Measurements from ENCODE around the gene KCNJ9. TPM values are rescaled to one million over a fixed set of nuclear protein-coding genes. Genes with fewer than 3 reads are reported as not detected.
"Not testable (repeated sequence)": the region's sequence is repeated elsewhere in the genome, so short reads cannot be mapped to it uniquely, and the experiment has no call there.

Gene KCNJ9
- polyA plus RNA-seq, 2 donors = not detected

DNA sequence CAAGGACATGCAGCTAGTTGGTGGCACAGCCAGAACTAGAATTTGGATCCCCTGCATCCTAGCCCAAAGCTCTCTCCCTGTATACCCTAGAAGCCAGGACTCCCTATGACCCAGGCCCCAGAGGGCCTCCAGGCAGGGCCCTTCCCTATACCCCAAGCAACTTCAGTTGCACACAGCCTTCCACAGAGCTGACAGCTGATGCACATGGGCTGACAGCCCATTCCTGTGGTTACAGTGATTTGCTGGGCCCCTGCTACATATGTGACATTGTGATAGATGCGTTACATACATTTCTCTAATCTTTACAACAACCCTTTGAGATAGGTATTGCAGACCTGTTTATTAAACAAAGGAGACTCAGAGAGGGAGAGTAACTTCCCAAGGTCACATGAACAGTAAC, 40.0 kb downstream of the KCNJ9 start:
- Histone ChIP-seq H3K4me3 (ENCODE audit: low read depth in 1 of 2, low read length in 2 of 2) (no peak overlapping the region), H3K27me3 (ENCODE audit: control insufficient read depth in 1 of 2, insufficient read depth in 2 of 2, low read length in 2 of 2) (no peaks in the 10 kb centered on the region), H3K9me3 (ENCODE audit: control insufficient read depth in 2 of 2, insufficient read depth in 1 of 2, low read depth in 1 of 2, low read length in 1 of 2) (no peaks in the 10 kb centered on the region), H3K27ac (ENCODE audit: low read depth in 2 of 2, low read length in 1 of 2) (no peak overlapping the region), H3K36me3 (ENCODE audit: control insufficient read depth in 2 of 2, insufficient read depth in 2 of 2, low read length in 1 of 2) (peaks cover 0 to 2% of the 10 kb centered on the region in 2 donors), H3K4me1 (ENCODE audit: control insufficient read depth in 2 of 2, insufficient read depth in 2 of 2, low read length in 1 of 2) (peaks cover 0 to 8% of the 10 kb centered on the region in 2 donors)
- 77 to 85% methylated on average over 1 of the region's 1 CpG for WGBS, 2 donors

DNA sequence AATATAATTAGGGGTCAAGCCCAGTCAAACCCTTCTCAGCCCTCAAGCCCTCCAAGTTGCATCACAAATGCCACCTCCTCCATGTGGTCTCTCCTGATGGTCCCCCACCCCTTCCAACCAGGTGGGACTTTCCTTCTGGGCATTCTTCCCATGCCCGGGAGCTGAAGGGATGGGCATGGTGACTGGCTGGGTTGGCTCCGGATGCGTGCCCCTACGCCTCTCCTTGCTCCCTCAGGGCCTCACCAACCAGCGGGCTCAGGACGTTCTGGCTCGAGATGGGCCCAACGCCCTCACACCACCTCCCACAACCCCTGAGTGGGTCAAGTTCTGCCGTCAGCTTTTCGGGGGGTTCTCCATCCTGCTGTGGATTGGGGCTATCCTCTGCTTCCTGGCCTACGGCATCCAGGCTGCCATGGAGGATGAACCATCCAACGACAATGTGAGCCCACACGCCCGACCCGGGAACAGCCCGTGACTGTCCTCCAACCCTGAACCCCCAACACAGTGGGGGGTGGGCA, 41.7 kb downstream of the KCNJ9 start:
- Histone ChIP-seq H3K9me3 (ENCODE audit: control insufficient read depth in 2 of 2, insufficient read depth in 1 of 2, low read depth in 1 of 2, low read length in 1 of 2) (no peaks in the 10 kb centered on the region), H3K36me3 (ENCODE audit: control insufficient read depth in 2 of 2, insufficient read depth in 2 of 2, low read length in 1 of 2) (peaks cover 0 to 2% of the 10 kb centered on the region in 2 donors), H3K4me3 (ENCODE audit: low read depth in 1 of 2, low read length in 2 of 2) (no peak overlapping the region), H3K27me3 (ENCODE audit: control insufficient read depth in 1 of 2, insufficient read depth in 2 of 2, low read length in 2 of 2) (no peaks in the 10 kb centered on the region), H3K4me1 (ENCODE audit: control insufficient read depth in 2 of 2, insufficient read depth in 2 of 2, low read length in 1 of 2) (peaks cover 0 to 8% of the 10 kb centered on the region in 2 donors), H3K27ac (ENCODE audit: low read depth in 2 of 2, low read length in 1 of 2) (no peak overlapping the region)
- 68 to 74% methylated on average over 15 to 16 of the region's 16 CpGs for WGBS, 2 donors

DNA sequence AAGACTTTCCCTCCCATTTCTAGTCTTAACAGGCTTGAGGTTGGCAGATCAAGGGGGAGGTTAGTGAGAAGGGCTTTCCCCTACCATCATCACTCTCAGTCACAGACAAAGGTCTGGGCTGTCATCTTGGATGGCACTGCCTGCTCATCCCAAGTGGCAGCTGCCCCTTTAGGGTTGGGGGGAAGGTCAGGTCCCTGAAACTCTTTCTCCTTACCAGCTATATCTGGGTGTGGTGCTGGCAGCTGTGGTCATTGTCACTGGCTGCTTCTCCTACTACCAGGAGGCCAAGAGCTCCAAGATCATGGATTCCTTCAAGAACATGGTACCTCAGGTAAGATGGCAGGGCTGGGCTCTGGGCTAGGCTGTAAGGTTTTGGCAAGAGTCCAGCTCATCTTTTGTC, 42.4 kb downstream of the KCNJ9 start:
- no peaks in the 10 kb centered on the region for H3K27me3 ChIP-seq (ENCODE audit: control insufficient read depth in 1 of 2, insufficient read depth in 2 of 2, low read length in 2 of 2)
- peaks cover 0 to 8% of the 10 kb centered on the region in 2 donors for H3K4me1 ChIP-seq (ENCODE audit: control insufficient read depth in 2 of 2, insufficient read depth in 2 of 2, low read length in 1 of 2)
- H3K36me3 ChIP-seq (ENCODE audit: control insufficient read depth in 2 of 2, insufficient read depth in 2 of 2, low read length in 1 of 2) = peaks cover 0 to 2% of the 10 kb centered on the region in 2 donors
- no peaks in the 10 kb centered on the region for H3K9me3 ChIP-seq (ENCODE audit: control insufficient read depth in 2 of 2, insufficient read depth in 1 of 2, low read depth in 1 of 2, low read length in 1 of 2)
- no peak overlapping the region for H3K4me3 ChIP-seq (ENCODE audit: low read depth in 1 of 2, low read length in 2 of 2)
- H3K27ac ChIP-seq (ENCODE audit: low read depth in 2 of 2, low read length in 1 of 2) = peak overlapping the region in 1 of 2 donors; percentile 27

DNA sequence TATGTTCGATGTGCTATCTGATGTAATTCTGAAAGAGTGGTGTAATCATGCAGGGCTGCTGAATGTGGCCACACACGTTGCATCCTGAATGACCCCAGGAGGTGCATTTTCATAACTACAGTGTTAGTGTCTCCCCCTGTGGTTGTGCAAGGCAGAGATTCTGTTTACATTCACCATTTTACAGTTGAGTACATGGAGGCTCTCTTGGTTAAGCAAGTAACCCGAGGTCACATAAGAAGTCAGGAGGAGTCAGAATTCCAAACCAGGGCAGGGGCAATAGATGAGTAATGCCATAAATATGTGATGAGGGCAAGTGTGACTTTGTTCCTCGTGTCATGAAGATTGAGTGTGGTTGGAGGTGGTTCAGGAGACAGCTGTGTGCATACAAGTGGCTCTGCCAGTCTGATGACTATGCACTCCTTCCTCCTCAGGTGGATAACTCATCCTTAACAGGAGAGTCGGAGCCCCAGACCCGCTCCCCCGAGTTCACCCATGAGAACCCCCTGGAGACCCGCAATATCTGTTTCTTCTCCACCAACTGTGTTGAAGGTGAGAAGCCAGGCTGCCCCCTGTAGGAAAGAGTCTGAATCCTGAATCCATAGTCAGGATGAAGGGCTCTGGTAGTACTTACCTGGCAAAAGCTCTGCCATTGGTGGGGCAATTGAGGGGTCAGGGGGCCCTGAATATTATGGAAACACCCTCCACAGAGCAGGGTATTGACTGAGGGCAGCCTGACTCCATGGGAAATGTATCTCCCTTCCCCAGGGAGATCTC, 43.6 kb downstream of the KCNJ9 start:
- Histone ChIP-seq H3K27ac (ENCODE audit: low read depth in 2 of 2, low read length in 1 of 2) (peak overlapping the region; percentile 25 to 48), H3K27me3 (ENCODE audit: control insufficient read depth in 1 of 2, insufficient read depth in 2 of 2, low read length in 2 of 2) (no peaks in the 10 kb centered on the region), H3K36me3 (ENCODE audit: control insufficient read depth in 2 of 2, insufficient read depth in 2 of 2, low read length in 1 of 2) (peaks cover 0 to 2% of the 10 kb centered on the region in 2 donors), H3K4me1 (ENCODE audit: control insufficient read depth in 2 of 2, insufficient read depth in 2 of 2, low read length in 1 of 2) (peaks cover 0 to 8% of the 10 kb centered on the region in 2 donors), H3K4me3 (ENCODE audit: low read depth in 1 of 2, low read length in 2 of 2) (no peak overlapping the region), H3K9me3 (ENCODE audit: control insufficient read depth in 2 of 2, insufficient read depth in 1 of 2, low read depth in 1 of 2, low read length in 1 of 2) (no peaks in the 10 kb centered on the region)
- WGBS, 2 donors = 51 to 52% methylated on average over 7 to 8 of the region's 8 CpGs

DNA sequence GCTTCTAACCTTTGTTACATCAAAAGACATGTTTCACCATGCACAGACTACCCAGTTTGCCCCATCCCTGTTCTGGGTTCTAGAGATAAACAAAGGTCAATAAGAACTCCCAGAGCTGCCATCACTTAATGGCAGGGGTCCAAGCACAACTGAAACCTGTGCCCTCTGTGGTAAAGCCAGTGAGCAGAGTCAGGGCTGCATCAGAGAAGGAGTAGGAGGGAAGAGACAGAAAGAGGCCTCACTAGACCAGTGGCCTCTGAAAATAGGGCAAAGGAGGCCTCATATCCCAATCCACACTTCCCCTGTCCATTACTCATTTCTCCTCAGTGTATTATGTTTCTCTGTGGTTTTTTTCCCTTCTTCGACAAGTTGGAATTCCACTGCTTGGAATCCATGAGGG, 44.4 kb downstream of the KCNJ9 start:
- H3K36me3 ChIP-seq (ENCODE audit: control insufficient read depth in 2 of 2, insufficient read depth in 2 of 2, low read length in 1 of 2) = peaks cover 0 to 2% of the 10 kb centered on the region in 2 donors
- peak overlapping the region in 1 of 2 donors; percentile 48 for H3K27ac ChIP-seq (ENCODE audit: low read depth in 2 of 2, low read length in 1 of 2)
- 82 to 92% methylated on average over 1 of the region's 1 CpG for WGBS, 2 donors
- H3K4me1 ChIP-seq (ENCODE audit: control insufficient read depth in 2 of 2, insufficient read depth in 2 of 2, low read length in 1 of 2) = peaks cover 0 to 10% of the 10 kb centered on the region in 2 donors
- no peaks in the 10 kb centered on the region for H3K27me3 ChIP-seq (ENCODE audit: control insufficient read depth in 1 of 2, insufficient read depth in 2 of 2, low read length in 2 of 2)
- no peak overlapping the region for H3K4me3 ChIP-seq (ENCODE audit: low read depth in 1 of 2, low read length in 2 of 2)
- H3K9me3 ChIP-seq (ENCODE audit: control insufficient read depth in 2 of 2, insufficient read depth in 1 of 2, low read depth in 1 of 2, low read length in 1 of 2) = no peaks in the 10 kb centered on the region

DNA sequence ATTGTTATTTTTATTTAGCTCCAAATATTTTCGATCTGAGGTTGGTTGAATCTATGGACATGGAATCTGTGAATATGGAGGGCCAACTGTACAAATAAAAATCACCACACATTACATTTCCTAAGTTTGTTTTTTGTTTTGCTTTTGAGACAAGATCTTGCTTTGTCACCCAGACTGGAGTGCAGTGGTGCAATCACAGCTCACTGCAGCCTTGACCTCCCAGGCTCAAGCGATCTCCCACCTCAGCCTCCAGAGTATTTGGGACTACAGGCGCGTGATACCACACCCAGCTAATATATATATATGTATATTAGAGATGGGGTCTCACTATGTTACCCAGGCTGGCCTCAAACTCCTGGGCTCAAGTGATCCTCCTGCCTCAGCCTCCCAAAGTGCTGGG, 45.0 kb downstream of the KCNJ9 start:
- H3K27ac ChIP-seq (ENCODE audit: low read depth in 2 of 2, low read length in 1 of 2); H3K9me3 ChIP-seq (ENCODE audit: control insufficient read depth in 2 of 2, insufficient read depth in 1 of 2, low read depth in 1 of 2, low read length in 1 of 2); H3K27me3 ChIP-seq (ENCODE audit: control insufficient read depth in 1 of 2, insufficient read depth in 2 of 2, low read length in 2 of 2); H3K4me3 ChIP-seq (ENCODE audit: low read depth in 1 of 2, low read length in 2 of 2); H3K36me3 ChIP-seq (ENCODE audit: control insufficient read depth in 2 of 2, insufficient read depth in 2 of 2, low read length in 1 of 2): not testable (repeated sequence)
- WGBS, 2 donors = 72 to 83% methylated on average over 4 of the region's 4 CpGs
- H3K4me1 ChIP-seq (ENCODE audit: control insufficient read depth in 2 of 2, insufficient read depth in 2 of 2, low read length in 1 of 2) = peaks cover 0 to 11% of the 10 kb centered on the region in 2 donors

DNA sequence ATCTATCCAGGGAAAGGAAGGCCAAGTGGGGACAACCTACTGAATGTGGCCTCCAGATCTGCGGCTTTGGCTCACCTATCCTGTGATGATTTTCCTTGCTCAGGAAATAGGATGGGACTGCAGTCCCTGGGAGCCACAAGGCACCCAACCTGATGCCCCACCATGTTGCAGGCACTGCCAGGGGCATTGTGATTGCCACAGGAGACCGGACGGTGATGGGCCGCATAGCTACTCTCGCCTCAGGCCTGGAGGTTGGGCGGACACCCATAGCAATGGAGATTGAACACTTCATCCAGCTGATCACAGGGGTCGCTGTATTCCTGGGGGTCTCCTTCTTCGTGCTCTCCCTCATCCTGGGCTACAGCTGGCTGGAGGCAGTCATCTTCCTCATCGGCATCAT, 46.0 kb downstream of the KCNJ9 start:
- Histone ChIP-seq H3K27ac (ENCODE audit: low read depth in 2 of 2, low read length in 1 of 2) (peak overlapping the region in 1 of 2 donors; percentile 43), H3K9me3 (ENCODE audit: control insufficient read depth in 2 of 2, insufficient read depth in 1 of 2, low read depth in 1 of 2, low read length in 1 of 2) (no peaks in the 10 kb centered on the region), H3K27me3 (ENCODE audit: control insufficient read depth in 1 of 2, insufficient read depth in 2 of 2, low read length in 2 of 2) (no peaks in the 10 kb centered on the region), H3K36me3 (ENCODE audit: control insufficient read depth in 2 of 2, insufficient read depth in 2 of 2, low read length in 1 of 2) (peaks cover 0 to 2% of the 10 kb centered on the region in 2 donors), H3K4me1 (ENCODE audit: control insufficient read depth in 2 of 2, insufficient read depth in 2 of 2, low read length in 1 of 2) (peaks cover 0 to 11% of the 10 kb centered on the region in 2 donors), H3K4me3 (ENCODE audit: low read depth in 1 of 2, low read length in 2 of 2) (no peak overlapping the region)
- WGBS, 2 donors = 91 to 95% methylated on average over 9 of the region's 9 CpGs

DNA sequence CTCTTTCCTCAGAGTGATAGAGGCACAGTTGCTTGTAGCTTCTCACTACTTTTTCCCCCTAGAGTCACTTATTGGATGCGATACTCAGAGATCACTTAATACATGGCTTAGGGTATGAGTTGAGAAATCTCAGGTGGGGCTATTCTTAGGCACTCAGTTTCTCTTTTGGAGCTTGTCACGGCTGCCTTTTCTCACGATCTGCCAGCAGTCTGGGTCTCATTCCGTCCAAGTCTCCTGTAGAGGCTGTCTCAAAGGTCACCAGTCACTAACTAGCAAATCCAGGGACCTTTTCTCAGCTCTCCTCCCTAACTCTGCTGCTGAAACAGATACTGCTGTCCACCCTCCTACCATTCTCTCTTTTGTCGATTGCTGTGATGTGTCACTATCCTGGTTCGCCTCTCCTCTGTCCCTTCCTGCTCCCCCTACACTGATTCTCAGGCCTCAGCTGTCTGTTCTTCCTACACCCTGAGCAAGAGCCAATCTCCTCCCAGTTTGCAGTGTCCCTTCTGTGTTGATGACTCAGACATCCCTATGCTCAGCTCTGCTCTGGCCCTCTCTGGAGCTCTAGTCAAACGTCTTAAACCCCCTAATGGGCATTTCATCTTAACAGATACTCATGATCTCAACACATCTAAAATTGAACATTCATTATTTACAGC, 46.7 kb downstream of the KCNJ9 start:
- Histone ChIP-seq H3K4me1 (ENCODE audit: control insufficient read depth in 2 of 2, insufficient read depth in 2 of 2, low read length in 1 of 2) (peaks cover 0 to 10% of the 10 kb centered on the region in 2 donors), H3K27me3 (ENCODE audit: control insufficient read depth in 1 of 2, insufficient read depth in 2 of 2, low read length in 2 of 2) (no peaks in the 10 kb centered on the region), H3K36me3 (ENCODE audit: control insufficient read depth in 2 of 2, insufficient read depth in 2 of 2, low read length in 1 of 2) (peaks cover 0 to under 1% of the 10 kb centered on the region in 2 donors), H3K9me3 (ENCODE audit: control insufficient read depth in 2 of 2, insufficient read depth in 1 of 2, low read depth in 1 of 2, low read length in 1 of 2) (no peaks in the 10 kb centered on the region), H3K27ac (ENCODE audit: low read depth in 2 of 2, low read length in 1 of 2) (no peak overlapping the region), H3K4me3 (ENCODE audit: low read depth in 1 of 2, low read length in 2 of 2) (no peak overlapping the region)
- WGBS, 2 donors = 61 to 62% methylated on average over 7 of the region's 7 CpGs

DNA sequence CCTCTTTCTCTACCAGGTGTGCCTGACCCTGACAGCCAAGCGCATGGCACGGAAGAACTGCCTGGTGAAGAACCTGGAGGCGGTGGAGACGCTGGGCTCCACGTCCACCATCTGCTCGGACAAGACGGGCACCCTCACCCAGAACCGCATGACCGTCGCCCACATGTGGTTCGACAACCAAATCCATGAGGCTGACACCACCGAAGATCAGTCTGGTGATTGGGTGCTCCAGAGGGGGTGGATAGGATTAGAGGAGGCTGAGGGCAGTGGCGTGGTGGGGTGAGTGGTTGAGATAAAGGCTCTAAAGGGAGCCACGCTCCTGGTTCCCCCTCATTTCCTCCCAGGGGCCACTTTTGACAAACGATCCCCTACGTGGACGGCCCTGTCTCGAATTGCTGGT, 47.3 kb downstream of the KCNJ9 start:
- Histone ChIP-seq H3K27me3 (ENCODE audit: control insufficient read depth in 1 of 2, insufficient read depth in 2 of 2, low read length in 2 of 2) (no peaks in the 10 kb centered on the region), H3K4me3 (ENCODE audit: low read depth in 1 of 2, low read length in 2 of 2) (no peak overlapping the region), H3K9me3 (ENCODE audit: control insufficient read depth in 2 of 2, insufficient read depth in 1 of 2, low read depth in 1 of 2, low read length in 1 of 2) (no peaks in the 10 kb centered on the region), H3K36me3 (ENCODE audit: control insufficient read depth in 2 of 2, insufficient read depth in 2 of 2, low read length in 1 of 2) (no peaks in the 10 kb centered on the region), H3K4me1 (ENCODE audit: control insufficient read depth in 2 of 2, insufficient read depth in 2 of 2, low read length in 1 of 2) (peaks cover 0 to 7% of the 10 kb centered on the region in 2 donors), H3K27ac (ENCODE audit: low read depth in 2 of 2, low read length in 1 of 2) (no peak overlapping the region)
- WGBS, 2 donors = 90 to 96% methylated on average over 17 to 18 of the region's 18 CpGs
